SK-N-SH (cell line): ENCODE measurements around the gene GPC5.

Experiments used
- ELF1 ChIP-seq: IDR thresholded peaks from 2 replicates; pipeline ENCODE4 v1.4.0; 2012
- EP300 ChIP-seq, 2 experiments: IDR thresholded peaks; 2 replicates each; pipeline versions ENCODE4 v1.4.0 to v1.6.1; 2012; ENCODE audit warnings: borderline replicate concordance in 1 of 2, low read depth in 1 of 2, low read length in 1 of 2
- EZH2phosphoT487 ChIP-seq: fragments of 200-600 bp; sonication (generic); IDR thresholded peaks from 2 replicates; pipeline ENCODE4 v1.6.1; 2017; ENCODE audit warnings: low read depth, mixed run types, mild to moderate bottlenecking, antibody characterized with exemption, moderate library complexity, borderline replicate concordance
- GABPA ChIP-seq: IDR thresholded peaks from 2 replicates; pipeline ENCODE4 v1.4.0; 2012; ENCODE audit warnings: low read depth, mild to moderate bottlenecking
- NFIC ChIP-seq: IDR thresholded peaks from 2 replicates; pipeline ENCODE4 v1.4.0; 2012; ENCODE audit warnings: borderline replicate concordance
- POLR2AphosphoS5 ChIP-seq: IDR thresholded peaks from 2 replicates; pipeline ENCODE4 v1.6.1; 2012; ENCODE audit warnings: low read depth, low read length
- RFX5 ChIP-seq: IDR thresholded peaks from 2 replicates; pipeline ENCODE4 v1.6.1; 2012; ENCODE audit warnings: mild to moderate bottlenecking, improper control_type of control experiment, low read length
- TCF12 ChIP-seq: IDR thresholded peaks from 2 replicates; pipeline ENCODE4 v1.4.0; 2012
- TF ChIP-seq, protein P1 (sequence below): fragments of 200-600 bp; sonication (generic); IDR thresholded peaks from 2 replicates; pipeline ENCODE4 v1.6.1; 2017; ENCODE audit warnings: antibody characterized with exemption, mild to moderate bottlenecking, moderate library complexity
- TF ChIP-seq, protein P2 (sequence below): IDR thresholded peaks from 2 replicates; pipeline ENCODE4 v1.6.1; 2012; ENCODE audit warnings: mild to moderate bottlenecking, low read depth, low read length, moderate library complexity
- TF ChIP-seq, protein P3 (sequence below): IDR thresholded peaks from 2 replicates; pipeline ENCODE4 v1.4.0; 2012; ENCODE audit warnings: low read depth, borderline replicate concordance

DNA sequence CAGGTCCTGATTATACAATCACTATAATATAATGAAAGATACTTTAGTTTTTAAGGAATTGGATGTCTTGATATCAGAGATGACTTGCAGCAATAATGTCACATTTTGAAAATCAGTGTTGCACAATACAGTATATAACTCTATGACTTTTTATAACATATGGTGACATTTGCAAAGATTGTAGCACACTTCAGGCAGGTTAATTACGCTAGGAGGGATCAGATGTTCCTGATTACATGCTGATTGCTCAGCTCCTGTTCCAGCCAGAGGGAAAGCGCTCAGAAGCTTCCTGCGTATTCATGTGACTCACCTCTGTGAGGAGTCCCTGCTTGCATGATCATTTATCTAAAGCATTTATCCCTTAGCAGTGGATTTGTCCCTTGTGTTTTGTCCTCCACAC, 265.6 kb downstream of the GPC5 start:
- TF ChIP-seq RFX5 (no peak), EZH2phosphoT487 (no peak), GABPA (no peak), NFIC (no peak), EP300 (IDR thresholded peaks at IDR 0.05; ENCODE audit: borderline replicate concordance in 1 of 2, low read depth in 1 of 2, low read length in 1 of 2) (no peak), TCF12 (no peak), ELF1 (no peak), POLR2AphosphoS5 (no peak)
- TF ChIP-seq, protein P1, sequence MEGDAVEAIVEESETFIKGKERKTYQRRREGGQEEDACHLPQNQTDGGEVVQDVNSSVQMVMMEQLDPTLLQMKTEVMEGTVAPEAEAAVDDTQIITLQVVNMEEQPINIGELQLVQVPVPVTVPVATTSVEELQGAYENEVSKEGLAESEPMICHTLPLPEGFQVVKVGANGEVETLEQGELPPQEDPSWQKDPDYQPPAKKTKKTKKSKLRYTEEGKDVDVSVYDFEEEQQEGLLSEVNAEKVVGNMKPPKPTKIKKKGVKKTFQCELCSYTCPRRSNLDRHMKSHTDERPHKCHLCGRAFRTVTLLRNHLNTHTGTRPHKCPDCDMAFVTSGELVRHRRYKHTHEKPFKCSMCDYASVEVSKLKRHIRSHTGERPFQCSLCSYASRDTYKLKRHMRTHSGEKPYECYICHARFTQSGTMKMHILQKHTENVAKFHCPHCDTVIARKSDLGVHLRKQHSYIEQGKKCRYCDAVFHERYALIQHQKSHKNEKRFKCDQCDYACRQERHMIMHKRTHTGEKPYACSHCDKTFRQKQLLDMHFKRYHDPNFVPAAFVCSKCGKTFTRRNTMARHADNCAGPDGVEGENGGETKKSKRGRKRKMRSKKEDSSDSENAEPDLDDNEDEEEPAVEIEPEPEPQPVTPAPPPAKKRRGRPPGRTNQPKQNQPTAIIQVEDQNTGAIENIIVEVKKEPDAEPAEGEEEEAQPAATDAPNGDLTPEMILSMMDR = no peak
- TF ChIP-seq, protein P2, sequence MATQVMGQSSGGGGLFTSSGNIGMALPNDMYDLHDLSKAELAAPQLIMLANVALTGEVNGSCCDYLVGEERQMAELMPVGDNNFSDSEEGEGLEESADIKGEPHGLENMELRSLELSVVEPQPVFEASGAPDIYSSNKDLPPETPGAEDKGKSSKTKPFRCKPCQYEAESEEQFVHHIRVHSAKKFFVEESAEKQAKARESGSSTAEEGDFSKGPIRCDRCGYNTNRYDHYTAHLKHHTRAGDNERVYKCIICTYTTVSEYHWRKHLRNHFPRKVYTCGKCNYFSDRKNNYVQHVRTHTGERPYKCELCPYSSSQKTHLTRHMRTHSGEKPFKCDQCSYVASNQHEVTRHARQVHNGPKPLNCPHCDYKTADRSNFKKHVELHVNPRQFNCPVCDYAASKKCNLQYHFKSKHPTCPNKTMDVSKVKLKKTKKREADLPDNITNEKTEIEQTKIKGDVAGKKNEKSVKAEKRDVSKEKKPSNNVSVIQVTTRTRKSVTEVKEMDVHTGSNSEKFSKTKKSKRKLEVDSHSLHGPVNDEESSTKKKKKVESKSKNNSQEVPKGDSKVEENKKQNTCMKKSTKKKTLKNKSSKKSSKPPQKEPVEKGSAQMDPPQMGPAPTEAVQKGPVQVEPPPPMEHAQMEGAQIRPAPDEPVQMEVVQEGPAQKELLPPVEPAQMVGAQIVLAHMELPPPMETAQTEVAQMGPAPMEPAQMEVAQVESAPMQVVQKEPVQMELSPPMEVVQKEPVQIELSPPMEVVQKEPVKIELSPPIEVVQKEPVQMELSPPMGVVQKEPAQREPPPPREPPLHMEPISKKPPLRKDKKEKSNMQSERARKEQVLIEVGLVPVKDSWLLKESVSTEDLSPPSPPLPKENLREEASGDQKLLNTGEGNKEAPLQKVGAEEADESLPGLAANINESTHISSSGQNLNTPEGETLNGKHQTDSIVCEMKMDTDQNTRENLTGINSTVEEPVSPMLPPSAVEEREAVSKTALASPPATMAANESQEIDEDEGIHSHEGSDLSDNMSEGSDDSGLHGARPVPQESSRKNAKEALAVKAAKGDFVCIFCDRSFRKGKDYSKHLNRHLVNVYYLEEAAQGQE = no peak
- TF ChIP-seq, protein P3, sequence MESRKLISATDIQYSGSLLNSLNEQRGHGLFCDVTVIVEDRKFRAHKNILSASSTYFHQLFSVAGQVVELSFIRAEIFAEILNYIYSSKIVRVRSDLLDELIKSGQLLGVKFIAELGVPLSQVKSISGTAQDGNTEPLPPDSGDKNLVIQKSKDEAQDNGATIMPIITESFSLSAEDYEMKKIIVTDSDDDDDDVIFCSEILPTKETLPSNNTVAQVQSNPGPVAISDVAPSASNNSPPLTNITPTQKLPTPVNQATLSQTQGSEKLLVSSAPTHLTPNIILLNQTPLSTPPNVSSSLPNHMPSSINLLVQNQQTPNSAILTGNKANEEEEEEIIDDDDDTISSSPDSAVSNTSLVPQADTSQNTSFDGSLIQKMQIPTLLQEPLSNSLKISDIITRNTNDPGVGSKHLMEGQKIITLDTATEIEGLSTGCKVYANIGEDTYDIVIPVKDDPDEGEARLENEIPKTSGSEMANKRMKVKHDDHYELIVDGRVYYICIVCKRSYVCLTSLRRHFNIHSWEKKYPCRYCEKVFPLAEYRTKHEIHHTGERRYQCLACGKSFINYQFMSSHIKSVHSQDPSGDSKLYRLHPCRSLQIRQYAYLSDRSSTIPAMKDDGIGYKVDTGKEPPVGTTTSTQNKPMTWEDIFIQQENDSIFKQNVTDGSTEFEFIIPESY = no peak
